ENCODE data around the gene SOX30.
A peak's percentile ranks its signal among the peaks of the same experiment; 100 is the strongest.
"Not testable (repeated sequence)": the region's sequence is repeated elsewhere in the genome, so short reads cannot be mapped to it uniquely, and the experiment has no call there.

The SOX30 gene

DNA sequence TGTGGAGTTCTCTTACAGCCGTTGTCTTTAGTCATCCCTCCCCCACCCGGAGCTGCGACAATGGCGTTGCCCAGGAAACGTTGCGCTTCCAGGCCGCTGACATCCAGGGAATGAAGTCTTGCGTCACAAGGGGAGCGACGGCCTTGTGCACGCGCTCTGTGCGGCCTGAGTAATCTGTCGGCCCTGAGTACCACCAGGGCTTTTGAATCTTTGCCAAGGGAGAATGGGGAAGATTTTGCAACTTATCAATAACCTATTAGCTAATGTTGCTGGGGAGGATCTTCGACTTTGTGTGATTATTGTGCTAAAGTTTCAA lies at the start of gene SOX30:
SOX30 (minus strand) TSS at position 62 of the 316 bp plus-strand sequence. CDS start 360 bp downstream, outside the sequence.
- no peak for DNase-seq (ENCODE audit: low read depth in 3 of 3)

DNA sequence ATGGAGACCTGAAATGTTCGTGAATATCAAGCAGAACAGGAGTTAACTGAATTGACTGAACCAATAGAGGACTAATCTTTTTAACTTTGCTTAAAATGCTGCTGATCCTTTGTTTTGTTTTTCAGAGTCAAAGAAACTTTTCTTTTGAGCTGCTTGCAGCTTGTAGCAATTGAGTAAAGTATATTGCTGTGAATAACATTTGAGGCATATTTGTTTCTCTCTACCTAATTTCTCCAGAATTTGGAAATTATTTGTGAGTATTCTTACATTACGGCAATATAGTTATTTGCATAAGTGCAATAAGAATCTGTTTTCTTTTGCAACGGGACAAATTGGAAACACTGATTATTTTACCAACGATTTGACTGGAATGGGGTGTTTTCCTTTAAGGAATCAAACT lies 46.4 kb upstream of the SOX30 start:
- DNase-seq (ENCODE audit: low read depth in 3 of 3): not testable (repeated sequence)

DNA sequence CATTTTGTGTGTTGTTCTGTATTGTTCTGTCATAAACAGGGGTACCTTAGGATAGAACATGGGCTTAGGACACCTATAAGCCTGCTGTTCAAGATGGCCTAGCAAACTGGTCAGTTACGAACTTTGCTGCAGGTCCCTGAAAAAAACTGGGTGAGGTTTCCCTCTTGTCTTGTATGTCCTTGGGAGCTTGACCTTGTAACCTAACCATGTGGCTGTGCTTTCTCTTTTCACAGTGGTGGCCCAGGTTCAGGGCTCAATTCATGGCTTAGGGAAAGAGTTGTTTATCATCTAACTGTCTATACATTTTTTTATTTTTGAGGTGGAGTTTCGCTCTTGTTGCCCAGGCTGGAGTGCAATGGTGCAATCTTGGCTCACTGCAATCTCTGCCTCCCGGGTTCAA lies 43.9 kb upstream of the SOX30 start:
- not testable (repeated sequence) for DNase-seq (ENCODE audit: low read depth in 3 of 3)

DNA sequence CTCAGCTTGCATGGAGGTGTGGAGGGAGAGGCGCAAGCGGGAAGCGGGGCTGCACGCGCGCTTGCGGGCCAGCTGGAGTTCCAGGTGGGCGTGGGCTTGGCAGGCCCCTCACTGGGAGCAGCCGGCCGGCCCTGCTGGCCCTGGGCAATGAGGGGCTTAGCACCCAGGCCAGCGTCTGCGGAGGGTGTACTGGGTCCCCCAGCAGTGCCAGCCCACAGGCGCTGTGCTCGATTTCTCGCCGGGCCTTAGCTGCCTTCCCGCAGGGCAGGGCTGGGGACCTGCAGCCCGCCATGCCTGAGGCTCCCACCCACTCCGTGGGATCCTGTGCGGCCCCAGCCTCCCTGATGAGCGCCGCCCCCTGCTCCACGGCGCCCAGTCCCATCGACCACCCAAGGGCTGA lies 41.6 kb upstream of the SOX30 start:
- DNase-seq (ENCODE audit: low read depth in 3 of 3): not testable (repeated sequence)

DNA sequence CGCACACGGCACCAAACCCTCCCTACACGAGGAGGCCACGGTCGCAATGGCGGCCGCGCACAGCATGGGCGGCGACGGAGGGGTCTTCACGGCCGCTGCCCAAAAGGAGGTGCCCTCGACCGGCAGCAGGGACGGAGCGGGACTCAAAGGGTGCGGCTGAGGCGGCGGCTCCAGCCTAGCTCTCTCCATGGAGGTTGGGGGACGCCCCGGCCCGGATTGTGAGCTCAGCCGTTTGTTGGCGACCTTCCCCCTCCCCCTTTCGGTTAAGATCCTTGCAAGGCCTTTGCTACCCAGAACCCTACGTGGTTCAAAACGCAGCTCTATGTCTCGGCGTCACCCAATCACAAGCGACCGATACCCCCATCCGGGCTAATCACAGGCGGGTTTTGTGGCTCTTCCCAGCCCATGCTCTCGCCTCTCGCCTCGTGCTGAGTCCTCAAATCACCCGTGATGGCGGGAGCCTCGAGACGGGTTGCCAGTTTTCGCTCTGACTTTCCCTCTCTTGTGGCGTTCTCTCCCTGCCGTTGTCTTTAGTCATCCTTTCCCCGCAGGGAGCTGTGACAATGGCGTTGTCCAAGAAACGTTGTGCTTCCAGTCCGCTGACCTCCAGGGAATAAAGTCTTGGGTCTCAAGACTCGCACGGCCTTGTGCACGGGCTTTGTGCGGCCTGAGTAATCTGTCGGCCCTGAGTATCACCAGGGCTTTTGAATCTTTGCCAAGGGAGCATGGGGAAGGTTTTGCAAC lies 38.6 kb upstream of the SOX30 start:
- DNase-seq (ENCODE audit: low read depth in 3 of 3): no peak

DNA sequence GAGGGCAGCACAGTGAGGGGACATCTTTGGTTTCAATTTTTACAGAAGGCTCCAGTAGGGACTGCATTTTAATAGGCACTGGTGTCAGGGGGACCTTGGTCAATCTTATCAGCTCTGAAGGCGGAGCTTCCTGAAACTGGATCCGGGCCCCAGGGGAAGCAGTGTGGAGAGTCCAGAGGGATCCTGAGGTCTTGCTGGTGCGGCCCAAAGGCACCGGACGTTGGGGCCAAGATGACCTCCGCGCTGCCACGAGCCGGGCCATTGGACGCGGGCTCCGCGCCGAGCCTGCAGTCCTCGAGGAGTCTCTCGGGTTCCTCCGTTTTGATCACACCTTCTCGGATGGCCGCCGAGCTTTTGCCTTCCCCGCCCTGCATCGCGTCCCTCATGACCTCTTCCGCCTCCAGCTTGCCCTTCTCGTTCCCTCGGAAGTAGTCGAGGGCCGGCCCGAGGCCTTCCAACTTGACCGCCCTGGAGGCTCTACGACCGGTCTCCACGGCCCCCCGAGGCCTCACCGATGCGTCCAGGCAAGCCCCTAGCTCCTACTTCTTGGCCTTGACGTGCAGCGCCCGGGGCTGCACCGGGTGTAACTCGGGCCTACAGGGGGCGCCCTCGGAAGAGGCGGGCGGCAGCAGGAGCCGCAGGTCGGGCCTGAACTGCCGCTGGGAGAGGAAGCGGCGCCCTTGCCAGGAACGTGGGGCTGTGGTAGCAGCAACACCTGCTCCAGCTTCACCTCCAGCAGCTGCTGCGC lies 37.9 kb upstream of the SOX30 start:
- peak in 1 of 3 experiments; percentile 28 for DNase-seq (ENCODE audit: low read depth in 3 of 3)

DNA sequence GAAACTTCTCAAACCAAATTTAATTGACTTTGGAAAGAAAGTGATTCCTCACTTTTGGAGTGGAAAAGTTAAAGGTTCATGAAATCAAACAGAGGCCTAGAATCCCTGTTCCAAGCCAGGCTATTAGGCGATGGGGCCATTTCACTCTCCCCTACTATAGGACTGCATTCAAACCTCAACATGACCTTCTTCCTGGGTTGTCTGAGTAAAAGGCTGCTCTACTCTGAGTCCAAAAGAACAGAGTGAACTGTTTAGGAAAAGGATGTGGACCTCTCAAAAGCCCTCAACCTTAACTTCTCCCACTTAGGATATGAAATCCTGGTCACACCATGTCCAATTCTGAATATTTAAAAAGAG lies 34.9 kb upstream of the SOX30 start:
- DNase-seq (ENCODE audit: low read depth in 3 of 3): no peak

DNA sequence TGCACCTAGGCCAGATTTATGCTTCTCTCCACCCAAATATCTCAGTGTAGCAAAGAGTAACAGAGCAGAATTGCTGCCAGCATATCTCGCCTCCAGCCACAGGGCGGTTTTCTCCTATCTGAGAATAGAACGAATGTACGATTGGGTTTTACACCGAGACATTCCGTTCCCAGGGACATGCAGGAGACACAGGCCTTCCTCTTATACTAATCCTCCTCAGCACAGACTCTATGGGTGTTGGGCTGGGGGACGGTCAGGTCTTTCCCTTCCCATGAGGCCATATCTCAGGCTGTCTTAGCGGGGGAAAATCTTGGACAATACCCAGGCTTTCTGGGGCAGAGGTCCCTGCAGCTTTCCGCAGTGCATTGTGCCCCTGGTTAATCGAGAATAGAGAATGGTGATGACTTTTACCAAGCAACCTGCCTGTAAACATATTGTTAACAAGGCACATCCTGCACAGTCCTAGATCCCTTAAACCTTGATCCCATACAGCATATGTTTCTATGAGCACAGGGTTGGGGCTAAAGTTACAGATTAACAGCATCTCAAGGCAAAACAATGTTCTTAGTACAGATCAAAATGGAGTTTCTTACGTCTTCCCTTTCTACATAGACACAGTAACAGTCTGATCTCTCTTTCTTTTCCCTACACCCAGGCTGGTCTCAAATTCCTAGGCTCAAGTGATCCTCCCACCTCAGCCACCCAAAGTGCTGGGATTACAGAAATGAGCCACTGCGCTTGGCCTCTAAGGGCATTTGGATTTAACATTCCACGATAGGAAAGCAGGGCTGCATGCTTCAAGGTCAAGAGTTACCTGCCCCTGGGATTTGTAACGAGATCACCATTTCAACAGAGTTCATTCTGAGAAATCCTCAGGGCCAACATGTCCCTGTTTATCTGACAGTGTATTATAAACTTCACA lies 34.3 kb upstream of the SOX30 start:
- DNase-seq (ENCODE audit: low read depth in 3 of 3): not testable (repeated sequence)

DNA sequence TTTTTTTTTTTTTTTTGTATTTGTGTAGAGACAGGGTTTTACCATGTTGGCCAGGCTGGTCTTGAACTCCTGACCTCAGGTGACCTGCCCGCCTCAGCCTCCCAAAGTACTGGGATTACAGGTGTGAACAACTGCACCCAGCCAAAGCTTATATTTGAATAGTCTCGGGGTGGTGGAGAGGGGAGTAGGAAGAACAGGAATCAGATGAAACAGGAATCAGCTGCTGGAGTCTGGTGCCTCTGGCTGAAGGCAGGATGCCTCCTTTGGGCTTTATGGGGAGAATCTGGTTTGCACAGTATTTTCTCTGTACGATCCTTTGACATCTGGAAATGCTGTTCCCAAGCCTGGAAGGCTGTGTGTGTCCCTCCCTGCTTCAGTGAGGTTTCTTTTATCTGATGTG lies 30.0 kb upstream of the SOX30 start:
- DNase-seq (ENCODE audit: low read depth in 3 of 3): no peak

DNA sequence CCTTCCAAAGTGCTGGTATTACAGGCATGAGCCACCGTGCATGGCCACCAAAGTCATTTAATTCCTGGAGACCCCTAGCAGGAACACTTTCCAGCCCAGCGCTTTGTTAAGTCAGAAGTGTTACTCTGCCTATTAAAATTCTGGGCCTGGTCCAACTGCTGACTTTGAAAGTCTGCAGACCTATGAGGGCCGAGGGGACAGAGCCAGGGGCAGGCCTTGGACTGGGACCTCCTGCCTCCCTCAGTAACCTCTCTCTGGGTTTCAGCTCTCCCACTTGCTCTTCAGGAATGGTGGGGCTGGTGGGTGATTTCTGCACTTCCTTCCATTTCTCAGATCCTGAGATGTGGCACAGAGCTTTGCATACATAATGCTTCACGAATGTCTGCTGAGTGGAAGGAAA lies 28.8 kb upstream of the SOX30 start:
- no peak for DNase-seq (ENCODE audit: low read depth in 3 of 3)

DNA sequence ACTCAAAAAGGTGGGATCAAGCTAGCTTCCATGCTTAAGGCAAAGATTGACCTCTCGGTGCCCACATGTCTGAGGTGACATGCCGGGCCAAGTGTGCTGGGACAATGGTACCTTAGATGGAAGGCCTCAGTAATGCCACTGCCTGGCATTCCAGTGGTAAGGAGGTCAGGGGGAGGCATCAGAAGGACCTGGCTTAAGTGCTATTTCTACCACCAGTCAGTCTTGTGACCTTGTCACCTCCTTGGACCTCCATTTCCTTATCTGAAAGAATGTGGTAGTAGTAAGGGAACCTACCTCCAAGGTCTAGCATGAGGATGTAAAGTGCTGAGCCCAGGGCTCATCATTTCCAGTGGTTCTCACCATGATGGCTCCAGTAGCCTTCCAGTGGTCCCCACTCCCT lies 28.0 kb upstream of the SOX30 start:
- DNase-seq (ENCODE audit: low read depth in 3 of 3): no peak

DNA sequence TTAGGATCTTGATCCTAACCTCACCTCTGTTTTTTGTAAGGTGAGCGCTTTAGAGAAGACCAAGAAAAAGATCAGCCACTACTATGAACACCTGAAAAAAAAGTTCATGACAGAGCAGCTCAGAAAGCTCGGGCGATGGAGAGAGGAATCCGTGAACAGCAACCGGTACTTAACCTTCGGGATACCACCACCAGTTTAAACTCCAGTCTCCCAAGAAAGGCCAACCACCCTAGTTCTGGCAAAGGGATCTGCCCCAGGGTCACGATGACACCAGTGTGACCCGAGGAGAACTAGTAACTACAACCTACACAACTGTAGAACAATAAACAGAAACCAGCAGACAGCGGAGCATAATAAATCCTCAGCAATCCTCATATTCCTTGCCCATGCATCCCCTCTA lies 27.6 kb upstream of the SOX30 start:
- DNase-seq (ENCODE audit: low read depth in 3 of 3): no peak

DNA sequence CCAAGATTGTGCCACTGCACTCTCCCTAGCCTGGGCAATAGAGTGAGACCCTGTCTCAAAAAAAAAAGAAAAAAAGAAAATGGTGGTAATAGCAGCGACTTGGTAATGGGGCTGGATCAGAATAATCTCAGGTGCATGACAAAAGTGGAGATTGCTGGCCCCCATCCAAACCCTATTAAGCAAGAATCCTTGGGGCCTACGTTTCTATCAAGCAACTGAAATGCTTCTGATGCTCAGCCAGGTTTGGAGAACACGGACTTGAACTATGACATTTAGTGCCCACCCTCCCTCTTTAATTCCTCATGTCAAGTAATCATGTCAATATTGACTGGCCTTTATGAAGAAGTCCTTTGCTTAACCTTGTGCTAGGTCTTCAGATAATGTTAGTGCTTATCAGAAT lies 25.7 kb upstream of the SOX30 start:
- DNase-seq (ENCODE audit: low read depth in 3 of 3): no peak

DNA sequence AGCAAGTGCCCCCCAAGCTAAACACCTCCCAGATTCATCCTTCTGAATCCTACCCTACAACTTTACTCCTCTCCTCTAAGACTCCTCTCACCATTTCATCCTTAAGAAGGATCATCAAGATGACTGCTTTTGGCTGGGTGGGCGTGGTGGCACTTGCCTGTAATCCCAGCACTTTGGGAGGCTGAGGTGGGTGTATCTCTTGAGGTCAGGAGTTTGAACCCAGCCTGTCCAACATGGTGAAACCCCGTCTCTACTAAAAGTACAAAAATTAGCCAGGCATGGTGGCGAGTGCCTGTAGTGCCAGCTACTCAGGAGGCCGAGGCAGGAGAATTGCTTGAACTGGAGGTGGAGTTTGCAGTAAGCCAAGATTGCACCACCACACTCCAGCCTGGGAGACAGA lies 22.1 kb upstream of the SOX30 start:
- not testable (repeated sequence) for DNase-seq (ENCODE audit: low read depth in 3 of 3)

DNA sequence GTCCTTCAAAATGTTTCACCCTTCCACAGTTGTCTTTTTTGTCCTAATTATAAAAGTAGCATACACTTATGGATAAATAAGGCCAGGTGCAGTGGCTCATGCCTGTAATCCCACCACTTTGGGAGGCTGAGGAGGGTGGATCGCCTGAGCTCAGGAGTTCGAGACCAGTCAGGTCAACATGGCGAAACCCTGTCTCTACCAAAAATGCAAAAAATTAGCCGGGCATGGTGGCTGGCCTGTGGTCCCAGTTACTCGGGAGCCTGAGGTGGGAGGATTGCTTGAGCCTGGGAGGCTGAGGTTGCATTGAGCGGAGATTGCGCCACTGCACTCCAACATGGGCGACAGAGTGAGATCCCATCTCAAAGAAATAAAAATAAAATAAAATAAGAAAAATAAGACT lies 20.7 kb upstream of the SOX30 start:
- DNase-seq (ENCODE audit: low read depth in 3 of 3): no peak

DNA sequence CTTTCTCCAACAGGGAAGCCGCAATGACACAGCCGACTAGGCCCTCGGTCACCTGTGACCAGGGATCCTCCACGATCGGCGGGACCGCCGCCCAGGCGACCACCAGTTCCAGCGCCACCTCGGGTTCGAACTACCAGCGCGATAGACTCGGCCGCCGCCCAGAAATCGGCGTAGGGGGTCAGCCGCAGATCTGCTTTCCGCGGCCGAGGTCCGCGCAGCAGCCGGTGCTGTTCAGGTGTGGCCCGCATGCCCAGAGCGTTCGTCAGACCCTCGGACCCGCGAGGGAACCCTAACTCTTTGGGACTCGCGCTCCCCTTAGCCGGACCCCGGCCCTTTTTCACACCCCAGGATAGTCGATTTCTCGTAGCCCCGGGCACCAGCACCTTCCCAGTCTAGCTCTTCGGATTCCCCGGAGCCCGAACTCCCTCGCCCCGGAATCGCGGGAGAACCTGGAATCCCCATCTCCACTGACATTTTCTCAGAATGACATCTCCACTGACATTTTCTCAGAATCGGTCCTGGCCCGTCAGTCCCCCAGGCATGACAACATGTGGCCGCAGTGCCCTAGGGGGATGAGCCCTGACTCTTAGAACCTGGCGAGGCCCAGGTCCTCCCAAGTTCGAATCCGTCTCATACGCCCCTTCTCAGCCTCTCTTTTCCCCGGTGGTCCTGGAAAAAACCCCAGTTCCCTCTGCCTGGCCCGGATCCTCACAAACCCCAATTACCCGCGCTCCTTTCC lies 19.5 kb upstream of the SOX30 start:
- DNase-seq (ENCODE audit: low read depth in 3 of 3): no peak

DNA sequence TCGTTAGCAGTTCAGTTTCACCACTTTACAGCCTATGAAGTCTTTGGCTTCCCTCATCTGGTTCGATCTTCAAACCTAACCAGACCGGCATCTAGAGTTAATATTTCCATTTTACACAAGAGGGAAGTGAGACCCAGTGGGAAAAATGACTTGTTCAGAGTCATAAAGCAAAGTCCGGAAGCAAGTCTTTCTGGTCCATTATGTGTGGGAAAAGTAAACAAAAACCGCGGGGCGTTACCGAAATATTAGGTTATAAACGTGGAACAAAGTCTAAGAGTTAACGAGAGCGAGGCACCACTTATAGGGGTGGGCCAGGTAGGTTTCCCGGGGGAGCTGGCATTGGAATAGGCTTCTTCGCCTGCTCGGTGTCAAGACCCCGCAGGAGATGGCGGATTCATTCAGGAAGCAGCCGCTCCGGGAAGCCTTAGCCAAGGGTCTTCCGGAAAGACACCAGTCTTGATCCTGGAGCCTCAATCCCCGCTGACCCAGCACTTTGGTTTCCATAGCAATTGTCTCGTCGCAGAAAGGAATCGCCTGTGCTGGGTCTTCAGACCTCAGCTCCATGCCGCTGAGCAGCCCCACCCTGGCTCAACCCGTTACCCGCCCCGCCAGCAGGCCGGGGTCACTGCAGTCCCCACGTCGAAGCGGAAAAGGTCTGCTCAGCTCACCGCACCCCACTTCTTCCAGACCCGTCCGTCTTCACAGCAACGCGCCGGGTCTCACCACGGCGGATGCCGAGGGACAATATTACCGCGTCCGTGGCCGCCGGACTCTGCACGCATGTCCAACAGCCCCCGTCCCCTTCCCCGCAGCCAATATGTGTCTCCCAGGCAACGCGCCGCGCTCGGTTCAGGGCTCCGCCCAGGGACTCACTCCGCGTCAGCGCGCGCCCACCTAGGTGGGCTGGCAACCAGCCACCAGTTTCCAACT lies 18.7 kb upstream of the SOX30 start, which contains the start of gene C5orf52:
C5orf52 (plus strand) TSS at position 872 of the 930 bp plus-strand sequence. CDS start 82 bp downstream, outside the sequence.
- peak in 1 of 3 experiments; percentile 5 for DNase-seq (ENCODE audit: low read depth in 3 of 3)

DNA sequence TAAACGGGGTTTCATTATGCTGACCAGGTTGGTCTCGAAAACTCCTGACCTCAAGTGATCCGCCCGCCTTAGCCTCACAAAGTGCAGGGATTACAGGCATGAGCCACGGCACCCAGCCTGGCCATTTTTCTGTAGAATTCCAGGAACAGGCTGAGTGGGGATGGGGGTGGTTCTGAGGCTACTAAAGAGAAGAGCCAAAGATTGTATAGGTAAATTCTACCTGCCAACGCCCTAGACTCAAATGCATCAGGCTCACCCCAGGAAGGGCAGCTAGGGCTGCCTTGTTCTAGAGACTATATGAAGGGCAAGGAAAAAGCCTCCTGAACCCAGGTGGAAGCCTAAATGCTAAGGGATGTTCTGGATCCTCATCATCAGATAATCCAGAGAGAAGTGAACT lies 17.5 kb upstream of the SOX30 start:
- no peak for DNase-seq (ENCODE audit: low read depth in 3 of 3)

DNA sequence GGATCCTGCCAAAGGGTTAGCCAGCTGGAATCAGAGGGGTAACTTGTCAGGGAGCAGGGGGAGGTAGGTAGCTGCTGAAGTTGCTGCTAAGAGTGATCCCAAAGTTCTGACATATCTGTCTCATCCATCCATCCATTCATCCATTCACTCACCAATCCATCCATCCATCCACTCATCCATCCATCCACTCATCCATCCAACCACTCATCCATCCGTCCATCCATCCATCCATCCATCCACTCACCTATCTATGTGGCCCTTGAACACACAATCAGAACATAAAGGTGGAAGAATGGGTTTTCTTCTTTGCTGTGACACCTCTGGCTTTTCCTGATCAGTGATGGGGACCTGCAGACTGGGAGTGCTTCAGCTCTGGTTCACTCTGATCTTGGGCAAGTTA lies 16.1 kb upstream of the SOX30 start:
- DNase-seq (ENCODE audit: low read depth in 3 of 3): no peak

DNA sequence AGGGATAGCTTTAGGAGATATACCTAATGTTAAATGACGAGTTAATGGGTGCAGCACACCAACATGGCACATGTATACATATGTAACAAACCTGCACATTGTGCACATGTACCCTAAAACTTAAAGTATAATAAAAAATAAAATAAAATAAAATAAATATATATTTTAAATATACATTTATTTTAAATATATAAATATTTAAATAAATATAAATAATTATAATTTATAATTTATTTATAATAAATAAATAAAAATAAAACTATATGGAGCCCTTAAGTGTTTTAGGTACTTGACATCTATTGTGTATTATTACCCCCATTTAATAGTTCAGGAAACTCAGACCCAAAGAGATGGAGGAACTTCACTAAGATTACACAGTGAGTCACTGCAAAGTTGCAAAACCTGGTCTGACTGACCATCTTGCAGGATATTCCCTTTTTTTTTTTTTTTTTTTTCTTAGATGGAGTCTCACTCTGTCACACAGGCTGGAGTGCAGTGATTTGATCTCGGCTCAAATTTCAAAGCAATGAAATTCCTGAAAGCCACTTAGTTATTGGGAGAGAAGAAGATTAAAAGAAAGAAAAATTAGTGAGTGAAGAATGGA lies 13.3 kb upstream of the SOX30 start:
- DNase-seq (ENCODE audit: low read depth in 3 of 3): no peak
